K562 (cell line): ENCODE data around the gene MPC1. TPM values are rescaled to one million over a fixed set of nuclear protein-coding genes. Genes with fewer than 3 reads are reported as not detected.

ENCODE experiments used
- BACH1 ChIP-seq: fragments of 200-800 bp; sonication (Bioruptor generic); IDR thresholded peaks from 2 replicates; pipeline ENCODE4 v1.6.1; 2016; ENCODE audit warnings: missing genetic modification characterization, missing compliant biosample characterization
- DACH1 ChIP-seq: fragments of 450-650 bp; IDR thresholded peaks from 2 replicates; pipeline ENCODE4 v1.6.1; 2018; ENCODE audit not compliant: partially characterized antibody
- ELF4 ChIP-seq: fragments of 450-650 bp; formaldehyde crosslinking; IDR thresholded peaks from 2 replicates; pipeline ENCODE4 v1.4.0; 2022; ENCODE audit warnings: missing genetic modification characterization
- ERF ChIP-seq: fragments of 450-650 bp; formaldehyde crosslinking; IDR thresholded peaks from 2 replicates; pipeline ENCODE4 v1.4.0; 2020; ENCODE audit warnings: mild to moderate bottlenecking, mixed read lengths
- ETV1 ChIP-seq: fragments of 450-650 bp; conservative IDR thresholded peaks from 2 replicates; pipeline ENCODE4 v1.6.1; 2016; ENCODE audit warnings: missing genetic modification characterization, control low read depth, low read depth, missing compliant biosample characterization
- ETV6 ChIP-seq, 3 experiments: fragments of 150-350 bp in 1 of 3; sonication (generic) in 1 of 3; formaldehyde crosslinking in 1 of 3; IDR thresholded peaks; 2 replicates each; pipeline versions ENCODE4 v1.6.1 to v1.8.0; 2014 to 2022; ENCODE audit warnings: borderline replicate concordance in 2 of 3, low read depth in 2 of 3, antibody characterized with exemption in 1 of 3, low read length in 1 of 3, mild to moderate bottlenecking in 1 of 3, missing genetic modification reagents in 1 of 3
- EZH2 ChIP-seq: IDR thresholded peaks from 2 replicates; pipeline ENCODE4 v1.6.1; 2012; ENCODE audit warnings: low read depth, mild to moderate bottlenecking, inconsistent platforms, low read length, borderline replicate concordance
- HNRNPUL1 ChIP-seq: fragments of 200-400 bp; formaldehyde crosslinking; IDR thresholded peaks from 2 replicates; pipeline ENCODE4 v1.6.1; 2017; ENCODE audit warnings: low read length
- JUND ChIP-seq, 2 experiments: IDR thresholded peaks; 2 replicates in 1 of 2; 3 replicates in 1 of 2; pipeline ENCODE4 v1.6.1; 2011; ENCODE audit warnings: borderline replicate concordance in 2 of 2, low read depth in 2 of 2, low read length in 2 of 2, improper control_type of control experiment in 1 of 2, missing biosample characterization in 1 of 2, missing genetic modification characterization in 1 of 2, missing genetic modification reagents in 1 of 2
- KDM4B ChIP-seq, 2 experiments: fragments of 450-650 bp in 1 of 2; sonication (generic) in 1 of 2; IDR thresholded peaks; 2 replicates each; pipeline ENCODE4 v1.6.1; 2016 to 2017; ENCODE audit warnings: borderline replicate concordance in 2 of 2, antibody characterized with exemption in 1 of 2, low read depth in 1 of 2, mild to moderate bottlenecking in 1 of 2
- NCOR1 ChIP-seq: fragments of 450-650 bp; IDR thresholded peaks from 2 replicates; pipeline ENCODE4 v1.6.1; 2016; ENCODE audit warnings: mild to moderate bottlenecking, moderate library complexity
- RNF219 ChIP-seq: fragments of 250-450 bp; sonication (Bioruptor Pico); IDR thresholded peaks from 2 replicates; pipeline ENCODE4 v1.5.0; 2022; ENCODE audit warnings: mild to moderate bottlenecking
- STAT6 ChIP-seq: sonication (generic); formaldehyde crosslinking; IDR thresholded peaks from 2 replicates; pipeline ENCODE4 v1.8.1; 2023; ENCODE audit warnings: mild to moderate bottlenecking, missing genetic modification reagents
- TARDBP ChIP-seq: fragments of 450-650 bp; IDR thresholded peaks from 2 replicates; pipeline ENCODE4 v1.6.1; 2016
- TEAD2 ChIP-seq: fragments of 450-650 bp; IDR thresholded peaks from 2 replicates; pipeline ENCODE4 v1.6.1; 2016; ENCODE audit warnings: missing genetic modification characterization, control low read depth, missing compliant biosample characterization
- XRCC3 ChIP-seq: fragments of 450-650 bp; IDR thresholded peaks from 2 replicates; pipeline ENCODE4 v1.6.1; 2017; ENCODE audit warnings: mild to moderate bottlenecking, moderate library complexity
- XRCC4 ChIP-seq: IDR thresholded peaks from one replicate; pipeline ENCODE4 v1.6.1; 2011; ENCODE audit not compliant: insufficient read depth, insufficient read length; ENCODE audit errors: extremely low read depth
- ZBTB1 ChIP-seq: sonication (generic); formaldehyde crosslinking; IDR thresholded peaks from 2 replicates; pipeline ENCODE4 v1.8.1; 2023; ENCODE audit warnings: missing genetic modification reagents, low read depth, mild to moderate bottlenecking, borderline replicate concordance
- ZFP30 ChIP-seq: fragments of 250-450 bp; sonication (Bioruptor Pico); IDR thresholded peaks from 2 replicates; pipeline ENCODE4 v1.8.0; 2022; ENCODE audit warnings: moderate library complexity, mild to moderate bottlenecking, inconsistent platforms, borderline replicate concordance
- ZNF134 ChIP-seq: fragments of 250-450 bp; sonication (Bioruptor Pico); conservative IDR thresholded peaks from 2 replicates; pipeline ENCODE4 v1.4.0; 2020
- ZNF280A ChIP-seq: fragments of 450-650 bp; IDR thresholded peaks from 2 replicates; pipeline ENCODE4 v1.6.1; 2018; ENCODE audit warnings: mild to moderate bottlenecking, low read depth; ENCODE audit not compliant: partially characterized antibody
- polyA plus RNA-seq, 8 experiments: library from polyadenylated mRNA; depleted of rRNA in 4 of 8; stranded (reverse) in 5 of 8; unstranded in 3 of 8; fragments of >200 nt; fragmentation: Nextera tagmentation in 2 of 8; fragmentation: Illumina TruSeq in 1 of 8; extraction: Ambion mirVana in 2 of 8; extraction: Trizol in 1 of 8; gene quantifications; 2 replicates each; pipeline versions ENCODE4 v1.2.1 to v1.2.3, GENCODE V29; 2011 to 2014; ENCODE audit warnings: inconsistent platforms in 1 of 8, missing spikeins in 1 of 8
- total RNA-seq, 7 experiments: library from RNA; depleted of rRNA in 6 of 7; stranded (reverse); fragments of >200 nt in 6 of 7; fragmentation: Illumina TruSeq in 2 of 7; extraction: Trizol in 2 of 7; gene quantifications; 2 replicates each; pipeline versions ENCODE4 v1.2.1 to v1.2.3, GENCODE V29; 2011 to 2021; ENCODE audit warnings: low replicate concordance in 1 of 7

The MPC1 gene
- total and polyA plus RNA-seq, 9 of the 15 experiments (the other 6 are each of a cell fraction or from before 2014, with no cell fraction given): 78.6 to 185 (median 138) TPM

GRCh38 chr6:166381733-166382499 is 824 bp downstream of the MPC1 start (continued):
- TF ChIP-seq STAT6 (CRISPR knock-in tag) (0 out of 2 replicates have a peak, but pooled peaks have one; percentile 45), DACH1 (no peak), TARDBP (no peak), ZBTB1 (CRISPR knock-in tag) (no peak), XRCC4 (no peak), JUND (IDR thresholded peaks at IDR 0.05; ENCODE audit: borderline replicate concordance, low read depth, low read length) (peak; percentile 29; the same call in 1 of the 2 replicates), JUND (tag; IDR thresholded peaks at IDR 0.05; ENCODE audit: borderline replicate concordance, low read depth, low read length) (no peak; the same call in 2 of the 3 replicates), EZH2 (no peak), ELF4 (CRISPR knock-in tag) (no peak), ZNF280A (no peak), ERF (CRISPR knock-in tag) (no peak), HNRNPUL1 (no peak), RNF219 (CRISPR knock-in tag) (no peak), BACH1 (no peak), NCOR1 (no peak), ZNF134 (CRISPR knock-in tag) (no peak), ETV6 (IDR thresholded peaks at IDR 0.05; ENCODE audit: borderline replicate concordance in 1 of 2, low read depth in 2 of 2, low read length in 1 of 2) (no peak), ETV6 (CRISPR knock-in tag; IDR thresholded peaks at IDR 0.05; ENCODE audit: borderline replicate concordance) (no peak), ZFP30 (no peak), ETV1 (tag) (peak; percentile 28; the same call in 1 of the 2 replicates), KDM4B (IDR thresholded peaks at IDR 0.05; ENCODE audit: borderline replicate concordance in 2 of 2, low read depth in 1 of 2) (no peak), TEAD2 (tag) (no peak), XRCC3 (no peak)
